SU-DHL-6 (cell line): ENCODE data around the gene HOXD4.

Experiments used
- CTCF ChIP-seq: fragments of 200-600 bp; sonication (generic); IDR thresholded peaks from one replicate; pipeline ENCODE4 v1.5.1; 2017; ENCODE audit warnings: antibody characterized with exemption, mild to moderate bottlenecking, low read length, moderate library complexity; ENCODE audit not compliant: insufficient read depth, poor library complexity, severe bottlenecking
- EZH2phosphoT487 ChIP-seq: fragments of 200-600 bp; sonication (generic), shearing (Covaris generic); conservative IDR thresholded peaks from 2 replicates; pipeline ENCODE4 v1.6.1; 2018; ENCODE audit warnings: mild to moderate bottlenecking, antibody characterized with exemption, low read length, moderate library complexity, mixed read lengths

- TF ChIP-seq EZH2phosphoT487, result no peak
- TF ChIP-seq CTCF, result no peak
Observed at GRCh38 chr2:176174824-176175708, 23.7 kb downstream of the HOXD4 start.
